Left ventricle myocardium inferior (tissue), 1 donor: ENCODE data around the gene PDLIM4. TPM values are rescaled to one million over a fixed set of nuclear protein-coding genes. Genes with fewer than 3 reads are reported as not detected.

Experiments
- DNase-seq: peaks from one replicate; pipeline ENCODE4 v3.0.0-alpha.2; 2020
- H3K27ac ChIP-seq: fragments of 200-600 bp; replicated peaks from 2 replicates; pipeline ENCODE4 v1.8.0; 2021
- H3K27me3 ChIP-seq: fragments of 200-600 bp; 2 replicates; pipeline ENCODE4 v1.8.0; 2021; ENCODE audit warnings: low read depth
- H3K36me3 ChIP-seq: fragments of 200-600 bp; 2 replicates; pipeline ENCODE4 v1.8.0; 2021
- H3K4me1 ChIP-seq: fragments of 200-600 bp; 2 replicates; pipeline ENCODE4 v1.8.0; 2021
- H3K4me3 ChIP-seq: fragments of 200-600 bp; 2 replicates; pipeline ENCODE4 v1.8.0; 2021; ENCODE audit warnings: mild to moderate bottlenecking, moderate library complexity
- H3K9me3 ChIP-seq: fragments of 200-600 bp; replicated peaks from 2 replicates; pipeline ENCODE4 v1.8.0; 2021
- CTCF ChIP-seq: fragments of 200-600 bp; IDR thresholded peaks from 2 replicates; pipeline ENCODE4 v1.8.0; 2021; ENCODE audit warnings: antibody characterized with exemption, mild to moderate bottlenecking, borderline replicate concordance
- intact Hi-C: fragments of 100-400 bp; cut with micrococcal nuclease; formaldehyde crosslinking; loops from one replicate; pipeline ENCODE4 v1.11.0; 2022
- total RNA-seq: library from RNA; stranded (reverse); fragmentation: NEBNext Ultra II Directional; extraction: Animal tissue kit (Norgen Biotek cat#: 25700); gene quantifications from one replicate; pipeline ENCODE4 v1.2.1, GENCODE V29; 2021
- donor health status: DM: no; HTN: yes; CAD: no; lungs with severe emphysema.

Gene PDLIM4
- total RNA-seq, 1 donor from 2014 or later, result 4.8 TPM

DNA sequence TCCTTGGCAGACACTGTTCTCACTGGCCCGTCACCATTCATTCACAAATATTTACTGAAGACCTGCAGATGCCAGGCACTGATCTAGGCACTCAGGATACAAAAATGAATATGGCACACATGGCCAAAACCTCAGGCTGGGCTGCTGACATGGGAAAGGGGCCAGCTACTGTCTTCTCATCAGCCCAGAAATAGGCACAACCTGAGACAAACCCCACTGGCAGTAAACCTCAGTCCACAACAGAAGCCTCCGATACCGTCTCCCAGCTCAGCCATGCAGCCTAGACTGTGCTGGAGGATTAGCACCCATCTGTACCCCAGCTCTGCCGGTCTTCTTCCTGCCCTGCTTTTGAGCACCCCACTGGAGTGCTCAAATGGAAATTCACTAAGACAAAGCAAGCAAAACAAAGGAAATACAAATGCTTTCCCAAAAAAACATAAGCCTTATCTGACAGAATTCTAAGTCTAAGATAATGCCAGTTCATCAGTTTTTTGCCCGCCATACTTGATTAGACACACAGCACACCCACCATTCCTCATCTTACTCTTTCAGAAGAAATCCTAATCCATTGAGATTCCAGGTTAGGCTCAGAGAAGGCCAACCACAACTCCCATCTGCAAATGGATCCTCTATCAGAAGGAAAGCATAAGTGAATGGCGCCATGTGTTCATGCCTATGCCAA lies 38.1 kb upstream of the PDLIM4 start:
- Histone ChIP-seq H3K4me3 (no peak overlapping the region), H3K27ac (peak overlapping the region; percentile 97), H3K36me3 (peaks cover 23% of the 10 kb centered on the region), H3K27me3 (no peaks in the 10 kb centered on the region), H3K4me1 (peaks cover 100% of the 10 kb centered on the region), H3K9me3 (no peaks in the 10 kb centered on the region)
- TF ChIP-seq CTCF, result no peak
- intact Hi-C loops, result no loop called here
- DNase-seq, result no peak

DNA sequence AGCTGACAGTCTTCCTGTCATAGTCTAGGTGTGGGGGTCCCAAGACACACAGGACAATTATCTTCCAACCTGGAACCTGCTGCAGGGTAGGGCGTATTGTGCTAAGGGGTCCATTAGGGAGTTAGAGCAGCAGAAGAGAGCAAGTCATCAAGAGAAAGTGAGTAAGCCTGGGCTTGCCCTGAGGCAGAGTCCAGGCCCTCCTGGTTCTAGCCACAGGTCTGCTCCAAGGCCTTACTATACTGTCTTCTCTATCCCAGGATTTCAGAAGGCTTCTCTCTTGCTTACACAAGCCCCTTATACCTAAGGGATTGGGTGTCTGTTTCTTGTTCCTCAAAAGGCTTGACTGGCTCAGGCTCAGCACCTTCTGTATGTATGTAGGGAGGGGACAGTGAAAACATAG lies 37.5 kb upstream of the PDLIM4 start:
- no peaks in the 10 kb centered on the region for H3K27me3 ChIP-seq
- peaks cover 100% of the 10 kb centered on the region for H3K4me1 ChIP-seq
- no peaks in the 10 kb centered on the region for H3K9me3 ChIP-seq
- peaks cover 23% of the 10 kb centered on the region for H3K36me3 ChIP-seq
- H3K27ac ChIP-seq, result peak overlapping the region; percentile 97
- DNase-seq, result no peak
- intact Hi-C loops, result no loop called here
- TF ChIP-seq CTCF, result no peak
- H3K4me3 ChIP-seq, result no peak overlapping the region

DNA sequence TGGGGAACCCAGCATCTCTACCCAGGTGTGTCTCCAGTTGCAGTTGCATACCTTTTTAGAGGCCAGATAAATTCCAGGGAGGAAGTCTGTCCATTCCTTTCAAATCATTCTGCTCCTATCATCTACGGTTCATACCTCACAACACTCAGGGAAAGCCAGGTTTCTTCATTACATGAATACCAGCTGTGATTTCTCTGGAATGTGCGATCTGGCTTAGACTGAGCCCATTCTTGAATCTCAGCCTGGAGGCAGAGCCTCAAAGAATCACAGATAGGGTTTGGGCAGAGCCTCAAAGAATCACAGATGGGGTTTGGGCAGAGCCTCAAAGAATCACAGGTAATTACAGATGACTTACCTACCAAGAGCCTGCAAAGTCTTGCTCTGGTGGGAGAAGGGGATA lies 37.0 kb upstream of the PDLIM4 start:
- Histone ChIP-seq H3K36me3 (peaks cover 23% of the 10 kb centered on the region), H3K9me3 (no peaks in the 10 kb centered on the region), H3K4me3 (no peak overlapping the region), H3K4me1 (peaks cover 100% of the 10 kb centered on the region), H3K27me3 (no peaks in the 10 kb centered on the region), H3K27ac (peak overlapping the region; percentile 97)
- no peak for DNase-seq
- TF ChIP-seq CTCF, result no peak
- intact Hi-C loops, result no loop called here

- Histone ChIP-seq H3K27me3 (no peaks in the 10 kb centered on the region), H3K9me3 (no peaks in the 10 kb centered on the region), H3K27ac (peak overlapping the region; percentile 97), H3K36me3 (peaks cover 13% of the 10 kb centered on the region), H3K4me1 (peaks cover 100% of the 10 kb centered on the region), H3K4me3 (peak overlapping the region; percentile 3)
- DNase-seq, result peak; percentile 71
- TF ChIP-seq CTCF, result peak; percentile 24
- intact Hi-C loops, result no loop called here
Measured at GRCh38 chr5:132221781-132222648, 35.5 kb upstream of the PDLIM4 start.

GRCh38 chr5:132222649-132223038 lies 34.9 kb upstream of the PDLIM4 start:
- intact Hi-C loops, result no loop called here
- Histone ChIP-seq H3K9me3 (no peaks in the 10 kb centered on the region), H3K36me3 (peaks cover 7% of the 10 kb centered on the region), H3K27ac (peak overlapping the region; percentile 97), H3K27me3 (no peaks in the 10 kb centered on the region), H3K4me3 (no peak overlapping the region), H3K4me1 (peaks cover 100% of the 10 kb centered on the region)
- no peak for TF ChIP-seq CTCF
- DNase-seq, result no peak
